Astrocyte of the hippocampus (primary cell): ENCODE results near the gene PELO.

Experiments
- DNase-seq: peaks from one replicate; pipeline ENCODE4 v3.0.0; 2011; ENCODE audit warnings: low read depth, low spot score

PELO gene

GRCh38 chr5:52787600-52788504 is at the start of gene PELO, which contains the start of gene ITGA1:
Gene PELO, plus strand, starts transcription at chr5:52787916. Its CDS starts 12,479 bp downstream, at chr5:52800395.
Gene ITGA1, plus strand, starts transcription at chr5:52787916. Its CDS starts 438 bp downstream, at chr5:52788354.
- DNase-seq = peak; percentile 85

- DNase-seq = no peak
Measured at GRCh38 chr5:52738095-52738506, 49.6 kb upstream of the PELO start.

- DNase-seq = no peak
Measured at GRCh38 chr5:52740007-52740406, 47.7 kb upstream of the PELO start.

- no peak for DNase-seq
Measured at GRCh38 chr5:52743012-52743411, 44.7 kb upstream of the PELO start.

- DNase-seq = no peak
Measured at GRCh38 chr5:52743529-52743928, 44.2 kb upstream of the PELO start.

GRCh38 chr5:52743970-52744369 is 43.7 kb upstream of the PELO start:
- peak; percentile 32 for DNase-seq

- peak; percentile 36 for DNase-seq
Measured at GRCh38 chr5:52744867-52745458, 42.8 kb upstream of the PELO start.

GRCh38 chr5:52746539-52746938 is 41.2 kb upstream of the PELO start:
- no peak for DNase-seq

- no peak for DNase-seq
Measured at GRCh38 chr5:52748590-52748989, 39.1 kb upstream of the PELO start.

- DNase-seq = no peak
Measured at GRCh38 chr5:52749666-52750065, 38.0 kb upstream of the PELO start.

GRCh38 chr5:52751137-52751536 is 36.6 kb upstream of the PELO start:
- no peak for DNase-seq

- DNase-seq = no peak
Measured at GRCh38 chr5:52754051-52754450, 33.7 kb upstream of the PELO start.

- no peak for DNase-seq
Measured at GRCh38 chr5:52757527-52757926, 30.2 kb upstream of the PELO start.

GRCh38 chr5:52758014-52758413 is 29.7 kb upstream of the PELO start:
- no peak for DNase-seq

GRCh38 chr5:52759331-52759730 is 28.4 kb upstream of the PELO start:
- no peak for DNase-seq

GRCh38 chr5:52760695-52761366 is 26.9 kb upstream of the PELO start:
- DNase-seq = no peak

- no peak for DNase-seq
Measured at GRCh38 chr5:52767217-52767743, 20.4 kb upstream of the PELO start.

- no peak for DNase-seq
Measured at GRCh38 chr5:52767766-52768480, 19.8 kb upstream of the PELO start.

- no peak for DNase-seq
Measured at GRCh38 chr5:52769061-52769460, 18.7 kb upstream of the PELO start.

GRCh38 chr5:52770287-52770939 is 17.3 kb upstream of the PELO start:
- DNase-seq = no peak
